ENCODE measurements around the gene UPF1.

DNA sequence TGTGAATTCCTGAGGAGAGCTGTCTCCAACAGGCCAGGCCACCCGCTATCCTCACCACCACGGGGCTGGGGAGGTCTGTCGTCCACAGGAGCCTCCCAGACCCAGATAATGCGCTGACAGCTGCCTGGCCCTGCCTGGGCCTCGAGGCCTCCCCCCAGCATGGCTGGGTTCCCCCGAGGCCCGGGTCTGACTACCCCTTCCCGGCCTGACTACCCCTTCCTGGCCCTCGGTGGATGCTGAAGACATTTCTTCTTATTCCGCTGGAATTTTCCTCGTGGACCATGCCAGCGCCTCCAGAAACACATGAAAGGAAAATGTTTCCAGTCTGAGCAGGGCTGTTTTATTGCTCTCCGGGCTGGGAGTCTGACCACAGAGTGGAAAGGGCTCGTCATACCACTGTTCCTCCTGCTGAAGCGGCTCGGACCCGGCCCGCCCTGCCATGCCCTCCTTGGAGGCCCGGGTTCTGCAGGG, 23.9 kb upstream of the UPF1 start:
- TF ChIP-seq ZNF354C (tag by site-specific recombination; IDR thresholded peaks at IDR 0.05; ENCODE audit: borderline replicate concordance, low read depth) (no peak), ZNF274 (IDR thresholded peaks at IDR 0.05; ENCODE audit: low read length) (no peak), ZNF274 (tag by site-specific recombination; IDR thresholded peaks at IDR 0.05; ENCODE audit: borderline replicate concordance) (no peak), MZF1 (tag by site-specific recombination; IDR thresholded peaks at IDR 0.05; ENCODE audit: borderline replicate concordance) (no peak), ZNF114 (tag by site-specific recombination; IDR thresholded peaks at IDR 0.05) (no peak), ZNF76 (tag by site-specific recombination; IDR thresholded peaks at IDR 0.05; ENCODE audit: borderline replicate concordance, low read depth) (no peak), ZNF792 (tag by site-specific recombination; IDR thresholded peaks at IDR 0.05) (no peak), KLF7 (tag by site-specific recombination; IDR thresholded peaks at IDR 0.05; ENCODE audit: borderline replicate concordance) (no peak), ZBTB1 (tag by site-specific recombination; IDR thresholded peaks at IDR 0.05) (no peak)
- TF ChIP-seq, protein P1, sequence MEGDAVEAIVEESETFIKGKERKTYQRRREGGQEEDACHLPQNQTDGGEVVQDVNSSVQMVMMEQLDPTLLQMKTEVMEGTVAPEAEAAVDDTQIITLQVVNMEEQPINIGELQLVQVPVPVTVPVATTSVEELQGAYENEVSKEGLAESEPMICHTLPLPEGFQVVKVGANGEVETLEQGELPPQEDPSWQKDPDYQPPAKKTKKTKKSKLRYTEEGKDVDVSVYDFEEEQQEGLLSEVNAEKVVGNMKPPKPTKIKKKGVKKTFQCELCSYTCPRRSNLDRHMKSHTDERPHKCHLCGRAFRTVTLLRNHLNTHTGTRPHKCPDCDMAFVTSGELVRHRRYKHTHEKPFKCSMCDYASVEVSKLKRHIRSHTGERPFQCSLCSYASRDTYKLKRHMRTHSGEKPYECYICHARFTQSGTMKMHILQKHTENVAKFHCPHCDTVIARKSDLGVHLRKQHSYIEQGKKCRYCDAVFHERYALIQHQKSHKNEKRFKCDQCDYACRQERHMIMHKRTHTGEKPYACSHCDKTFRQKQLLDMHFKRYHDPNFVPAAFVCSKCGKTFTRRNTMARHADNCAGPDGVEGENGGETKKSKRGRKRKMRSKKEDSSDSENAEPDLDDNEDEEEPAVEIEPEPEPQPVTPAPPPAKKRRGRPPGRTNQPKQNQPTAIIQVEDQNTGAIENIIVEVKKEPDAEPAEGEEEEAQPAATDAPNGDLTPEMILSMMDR (tag by site-specific recombination; IDR thresholded peaks at IDR 0.05), result no peak
- TF ChIP-seq, protein P2, sequence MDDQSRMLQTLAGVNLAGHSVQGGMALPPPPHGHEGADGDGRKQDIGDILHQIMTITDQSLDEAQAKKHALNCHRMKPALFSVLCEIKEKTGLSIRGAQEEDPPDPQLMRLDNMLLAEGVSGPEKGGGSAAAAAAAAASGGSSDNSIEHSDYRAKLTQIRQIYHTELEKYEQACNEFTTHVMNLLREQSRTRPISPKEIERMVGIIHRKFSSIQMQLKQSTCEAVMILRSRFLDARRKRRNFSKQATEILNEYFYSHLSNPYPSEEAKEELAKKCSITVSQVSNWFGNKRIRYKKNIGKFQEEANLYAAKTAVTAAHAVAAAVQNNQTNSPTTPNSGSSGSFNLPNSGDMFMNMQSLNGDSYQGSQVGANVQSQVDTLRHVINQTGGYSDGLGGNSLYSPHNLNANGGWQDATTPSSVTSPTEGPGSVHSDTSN (CRISPR knock-in tag; IDR thresholded peaks at IDR 0.05), result no peak
- TF ChIP-seq, protein P3, sequence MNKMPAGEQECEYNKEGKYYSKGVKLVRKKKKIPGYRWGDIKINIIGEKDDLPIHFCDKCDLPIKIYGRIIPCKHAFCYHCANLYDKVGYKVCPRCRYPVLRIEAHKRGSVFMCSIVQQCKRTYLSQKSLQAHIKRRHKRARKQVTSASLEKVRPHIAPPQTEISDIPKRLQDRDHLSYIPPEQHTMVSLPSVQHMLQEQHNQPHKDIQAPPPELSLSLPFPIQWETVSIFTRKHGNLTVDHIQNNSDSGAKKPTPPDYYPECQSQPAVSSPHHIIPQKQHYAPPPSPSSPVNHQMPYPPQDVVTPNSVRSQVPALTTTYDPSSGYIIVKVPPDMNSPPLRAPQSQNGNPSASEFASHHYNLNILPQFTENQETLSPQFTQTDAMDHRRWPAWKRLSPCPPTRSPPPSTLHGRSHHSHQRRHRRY (tag by site-specific recombination; IDR thresholded peaks at IDR 0.05), result no peak

Data from HEK293 (cell line).